KBM-7 (cell line): ENCODE data around the gene DTL.
A peak's percentile ranks its signal among the peaks of the same experiment; 100 is the strongest.
"Not testable (repeated sequence)": the region's sequence is repeated elsewhere in the genome, so short reads cannot be mapped to it uniquely, and the experiment has no call there.

Experiments used
- DNase-seq: peaks from one replicate; pipeline ENCODE4 v3.0.0-alpha.2; 2015
- in situ Hi-C: fragments of 300-500 bp; cut with MboI; formaldehyde crosslinking; loops from 2 replicates; pipeline ENCODE4 v1.14.3; 2020; ENCODE audit warnings: low sequenced_read_pairs, low pct_unique_long_range_greater_than_20kb, mixed read lengths

DTL gene, protein sequence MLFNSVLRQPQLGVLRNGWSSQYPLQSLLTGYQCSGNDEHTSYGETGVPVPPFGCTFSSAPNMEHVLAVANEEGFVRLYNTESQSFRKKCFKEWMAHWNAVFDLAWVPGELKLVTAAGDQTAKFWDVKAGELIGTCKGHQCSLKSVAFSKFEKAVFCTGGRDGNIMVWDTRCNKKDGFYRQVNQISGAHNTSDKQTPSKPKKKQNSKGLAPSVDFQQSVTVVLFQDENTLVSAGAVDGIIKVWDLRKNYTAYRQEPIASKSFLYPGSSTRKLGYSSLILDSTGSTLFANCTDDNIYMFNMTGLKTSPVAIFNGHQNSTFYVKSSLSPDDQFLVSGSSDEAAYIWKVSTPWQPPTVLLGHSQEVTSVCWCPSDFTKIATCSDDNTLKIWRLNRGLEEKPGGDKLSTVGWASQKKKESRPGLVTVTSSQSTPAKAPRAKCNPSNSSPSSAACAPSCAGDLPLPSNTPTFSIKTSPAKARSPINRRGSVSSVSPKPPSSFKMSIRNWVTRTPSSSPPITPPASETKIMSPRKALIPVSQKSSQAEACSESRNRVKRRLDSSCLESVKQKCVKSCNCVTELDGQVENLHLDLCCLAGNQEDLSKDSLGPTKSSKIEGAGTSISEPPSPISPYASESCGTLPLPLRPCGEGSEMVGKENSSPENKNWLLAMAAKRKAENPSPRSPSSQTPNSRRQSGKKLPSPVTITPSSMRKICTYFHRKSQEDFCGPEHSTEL

DNA sequence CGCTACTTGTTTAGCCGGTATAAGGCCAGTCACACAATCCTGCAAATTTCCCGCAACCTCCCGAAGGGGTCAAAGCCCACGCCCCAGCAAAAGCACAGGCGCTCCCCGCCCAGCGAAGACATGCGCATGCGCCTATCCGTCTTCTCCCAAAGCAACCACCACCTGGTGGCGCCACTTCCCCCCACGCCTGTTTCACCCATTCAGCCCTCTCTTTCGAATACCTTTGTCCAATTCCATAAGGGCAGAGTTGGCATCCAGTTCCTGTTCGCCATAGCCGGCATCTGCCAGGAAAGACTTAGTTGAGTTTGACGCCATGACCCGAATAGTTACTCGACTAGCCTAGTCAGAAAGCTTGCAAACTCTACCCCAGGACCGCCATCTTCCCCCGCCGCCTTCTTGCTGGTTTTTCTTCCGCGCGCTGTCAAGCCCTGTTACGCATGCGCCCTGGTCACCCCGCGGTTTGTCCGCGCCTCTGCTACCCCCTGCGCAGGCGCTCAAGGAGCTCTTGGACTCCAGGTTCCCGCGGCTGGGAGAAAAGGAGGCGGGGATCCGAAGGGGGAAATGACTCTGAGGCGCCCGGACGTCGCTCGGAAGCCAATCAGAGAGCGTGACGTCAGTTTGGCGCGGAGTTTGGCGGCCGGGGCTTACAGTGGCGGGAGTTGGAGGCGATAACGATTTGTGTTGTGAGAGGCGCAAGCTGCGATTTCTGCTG is at the start of gene DTL, which contains the start of gene INTS7:
TSS of gene DTL (plus strand) at position 626 of the 712 bp plus-strand sequence. CDS start 143 bp downstream, outside the sequence.
TSS of gene INTS7 (minus strand) at position 435 of the 712 bp plus-strand sequence. CDS start at position 315, 120 bp downstream.
- in situ Hi-C loops: loop anchor here (25.0 kb wide), 1 partner anchor 348 kb away; the partner anchor contains the start of gene NEK2
- DNase-seq: peak; percentile 99

DNA sequence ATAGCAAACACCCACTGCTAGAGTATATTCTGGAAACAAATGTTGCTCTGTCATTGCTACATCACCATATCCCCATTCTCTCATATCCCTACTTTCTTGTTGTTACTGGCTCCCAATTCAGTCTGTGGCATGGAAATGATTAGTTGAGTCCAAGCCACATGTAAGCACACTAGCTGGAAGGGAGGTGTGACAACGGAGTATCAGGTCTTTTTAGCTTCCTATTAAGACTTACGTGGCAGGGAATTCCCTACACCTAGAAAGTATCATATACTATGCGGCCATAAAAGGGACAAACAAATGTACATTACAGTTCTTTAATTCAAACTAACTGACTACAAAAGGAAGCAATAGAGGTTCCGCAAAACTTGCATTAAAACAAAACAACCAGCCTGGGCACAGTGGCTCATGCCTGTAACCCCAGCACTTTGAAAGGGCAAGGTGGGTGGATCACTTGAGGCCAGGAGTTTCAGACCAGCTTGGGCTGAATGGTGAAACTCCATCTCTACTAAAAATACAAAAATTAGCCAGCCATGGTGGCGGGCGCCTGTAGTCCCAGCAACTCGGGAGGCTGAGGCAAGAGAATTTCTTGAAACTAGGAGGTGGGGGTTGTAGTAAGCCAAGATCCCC is 48.8 kb upstream of the DTL start:
- in situ Hi-C loops: no loop called here
- no peak for DNase-seq

DNA sequence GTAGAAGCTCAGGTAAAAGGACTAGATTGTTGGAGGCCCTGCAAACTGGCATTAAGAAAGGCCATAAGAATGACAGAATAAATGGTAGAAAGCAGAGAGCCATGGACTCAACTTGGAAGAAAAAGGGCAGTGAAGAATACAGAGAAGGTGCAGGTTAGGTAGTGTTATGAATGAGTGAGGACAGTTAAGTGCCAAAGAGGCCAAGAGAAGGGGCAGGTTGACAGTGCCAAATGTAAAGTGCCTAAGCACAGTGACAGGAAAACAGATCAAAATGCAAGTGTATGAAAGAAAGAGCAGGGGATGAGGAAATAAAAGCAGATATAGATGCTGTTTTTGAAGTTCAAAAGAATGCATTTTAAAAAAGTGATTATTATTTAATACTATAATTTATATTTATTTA is 43.9 kb upstream of the DTL start:
- DNase-seq: no peak
- in situ Hi-C loops: no loop called here

DNA sequence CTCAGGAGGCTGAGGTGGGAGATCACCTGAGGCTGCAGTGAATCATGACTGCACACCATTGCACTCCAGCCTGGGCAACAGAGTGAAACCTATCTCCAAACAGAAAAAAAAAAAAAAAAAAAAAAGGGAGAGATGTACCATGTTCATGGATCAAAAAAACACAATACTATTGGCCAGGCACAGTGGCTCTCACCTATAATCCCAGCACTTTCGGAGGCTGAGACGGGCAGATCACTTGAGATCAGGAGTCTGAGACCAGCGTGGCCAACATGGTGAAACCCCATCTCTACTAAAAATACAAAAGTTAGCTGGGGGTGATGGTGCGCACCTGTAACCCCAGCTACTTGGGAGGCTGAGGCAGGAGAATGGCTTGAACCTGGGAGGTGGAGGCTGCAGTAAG is 38.1 kb upstream of the DTL start:
- in situ Hi-C loops, DNase-seq: not testable (repeated sequence)

DNA sequence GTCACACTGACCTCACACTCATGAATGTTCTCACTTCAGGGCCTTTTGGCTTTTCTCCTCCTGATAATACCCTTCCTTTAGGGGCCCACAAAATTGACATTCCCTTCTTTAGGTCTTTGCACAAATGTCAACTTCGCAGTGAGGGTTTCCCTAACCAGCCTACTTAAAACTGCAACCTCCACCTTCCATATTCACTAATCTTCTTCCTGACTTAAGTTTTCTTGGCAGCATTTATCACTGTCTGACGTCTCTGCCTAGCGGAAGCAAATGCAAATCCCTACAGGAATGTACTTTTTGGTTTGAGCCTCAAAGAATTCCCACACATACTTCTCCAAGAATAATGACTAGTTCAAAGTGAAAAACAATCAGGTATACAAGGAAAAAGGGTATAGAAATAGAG is 33.0 kb upstream of the DTL start:
- DNase-seq: no peak
- in situ Hi-C loops: no loop called here

DNA sequence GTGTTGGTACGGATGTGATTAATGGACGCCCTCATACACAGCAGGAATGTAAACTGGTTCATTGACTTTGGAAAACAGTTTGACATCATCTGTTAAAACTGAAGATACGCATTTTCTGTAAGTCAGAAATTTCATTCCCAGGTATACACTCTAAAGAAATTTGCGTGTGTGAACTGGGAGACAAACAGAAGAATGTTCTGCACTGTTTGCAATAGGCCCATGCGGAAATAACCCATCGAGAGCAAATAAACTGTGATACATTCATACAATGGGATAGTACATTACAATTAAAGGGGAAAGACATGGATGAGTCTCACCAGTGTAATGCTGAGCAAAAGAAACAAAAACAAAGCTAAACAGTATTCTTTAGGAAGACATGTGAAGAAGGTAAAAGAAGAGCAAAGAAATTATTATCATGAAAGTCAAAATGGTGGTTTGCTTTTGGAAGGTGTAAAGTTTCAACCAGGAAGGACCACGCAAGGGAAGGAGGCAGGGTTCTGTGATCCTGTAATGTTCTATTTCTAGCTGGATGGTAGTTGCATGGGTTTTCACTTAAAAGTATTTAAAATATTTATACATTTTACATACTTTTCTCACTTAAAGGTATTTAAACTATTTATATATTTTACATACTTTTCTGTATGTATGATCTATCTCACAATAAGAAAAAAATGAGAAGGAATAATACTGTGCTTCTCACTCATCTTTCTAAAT is 30.5 kb upstream of the DTL start:
- in situ Hi-C loops: no loop called here
- DNase-seq: no peak

DNA sequence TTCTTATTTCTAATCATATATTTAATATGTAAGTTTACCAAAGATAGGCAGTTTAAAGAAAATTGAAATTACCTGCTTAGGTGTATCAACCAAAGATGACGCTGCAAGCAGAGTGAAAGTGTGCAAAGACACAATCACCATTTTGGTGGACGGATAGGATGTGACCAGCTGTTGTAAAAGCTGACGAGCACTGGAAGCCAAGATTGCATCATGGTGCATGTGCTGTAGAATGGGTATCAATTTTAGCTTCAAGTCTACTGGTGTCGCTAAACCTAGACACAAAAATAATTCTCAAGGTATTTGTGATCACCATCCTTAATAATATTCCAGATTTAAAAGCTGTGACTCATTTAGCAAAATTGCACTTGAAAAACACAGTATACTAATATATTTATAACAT is 28.4 kb upstream of the DTL start:
- no peak for DNase-seq
- in situ Hi-C loops: no loop called here

DNA sequence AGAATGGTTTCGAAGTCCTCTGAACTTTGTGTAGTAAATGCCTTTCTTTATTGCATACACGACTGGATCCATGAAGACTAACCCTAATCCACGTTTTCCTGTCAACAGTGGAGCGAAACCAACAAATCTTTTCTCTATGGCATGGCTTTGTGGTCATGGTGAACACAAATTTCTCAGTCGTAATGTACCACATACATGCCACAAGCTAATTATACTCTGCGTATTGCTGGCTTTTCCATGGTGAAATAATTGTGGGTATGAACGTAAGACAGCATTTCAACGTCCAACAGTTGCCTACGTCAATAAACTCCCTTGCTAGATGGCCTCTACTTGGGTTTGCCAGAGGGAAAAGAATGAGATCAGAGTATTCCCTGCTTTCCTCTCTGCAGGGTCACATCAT is 27.7 kb upstream of the DTL start:
- no peak for DNase-seq

DNA sequence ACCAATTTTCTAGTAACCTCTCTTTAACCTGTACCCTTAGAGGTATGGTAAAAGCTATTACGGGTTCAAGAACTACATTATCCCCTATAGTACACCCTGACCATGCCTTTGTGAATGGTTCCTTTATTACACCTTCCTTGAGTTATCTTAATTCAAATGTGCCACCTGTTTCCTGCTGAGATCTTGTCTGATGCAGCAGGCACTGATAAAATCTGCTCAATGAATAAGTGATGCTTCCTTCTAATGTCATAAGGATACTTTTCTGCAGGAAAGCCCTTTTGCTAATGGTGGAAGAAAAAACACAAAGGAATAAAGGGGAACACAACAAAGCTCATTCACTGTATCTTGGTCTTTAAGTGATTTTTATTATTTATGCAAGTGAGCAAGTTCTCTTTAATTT is 26.0 kb upstream of the DTL start:
- in situ Hi-C loops: no loop called here
- peak; percentile 8 for DNase-seq

More for the DNA sequence above, 27.7 kb upstream of the DTL start:
- in situ Hi-C loops: no loop called here

DNA sequence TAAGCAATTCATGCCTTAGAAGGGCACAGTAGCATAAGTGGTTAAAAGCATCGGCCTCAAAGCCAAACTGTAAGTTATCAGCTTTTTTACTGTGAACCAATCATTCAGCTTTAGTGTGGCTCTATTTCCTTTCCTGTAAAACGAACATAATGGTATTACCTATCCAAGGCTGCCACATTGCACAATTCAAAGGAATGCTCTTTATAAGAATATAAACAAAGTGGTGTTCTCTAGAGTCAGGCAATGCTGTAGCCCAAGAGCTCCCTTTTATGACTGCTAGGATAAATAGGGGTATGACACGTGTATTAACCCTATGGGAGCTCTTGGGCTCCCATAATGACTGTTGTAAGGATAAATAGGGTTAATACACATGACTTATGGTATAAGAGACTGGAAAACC is 25.5 kb upstream of the DTL start:
- in situ Hi-C loops: no loop called here
- no peak for DNase-seq

DNA sequence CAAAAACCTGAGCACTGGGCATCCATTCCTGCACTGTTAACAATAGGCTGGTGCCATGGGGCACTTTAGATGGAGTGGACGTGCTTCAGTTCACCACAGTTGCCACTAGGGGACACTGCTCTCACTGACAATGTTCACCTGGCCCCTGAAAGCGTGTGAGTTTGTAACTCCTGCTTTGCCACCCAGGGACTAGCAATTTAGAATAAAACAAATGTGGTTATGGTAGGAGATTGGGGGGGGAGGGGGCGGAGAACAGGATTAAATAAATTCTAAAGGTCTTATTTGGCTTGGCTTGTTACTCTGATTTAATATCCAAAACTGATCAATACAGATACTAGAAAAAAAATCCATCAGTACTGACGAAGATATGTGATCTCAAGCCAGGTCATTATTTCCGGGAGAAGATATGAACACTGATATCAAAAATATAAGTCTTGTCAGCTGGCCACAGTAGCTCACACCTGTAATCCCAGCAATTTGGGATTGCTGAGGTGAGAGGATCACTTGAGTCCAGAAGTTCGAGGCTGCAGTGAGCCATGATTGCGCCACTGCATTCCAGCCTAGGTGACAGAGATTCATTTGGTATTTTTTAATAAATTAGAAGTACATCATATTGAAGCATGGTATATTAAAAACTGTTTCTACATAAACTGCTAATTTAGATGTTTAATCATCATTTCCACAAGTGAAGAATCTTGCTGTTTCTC is 23.4 kb upstream of the DTL start:
- DNase-seq: peak; percentile 76
- in situ Hi-C loops: no loop called here

DNA sequence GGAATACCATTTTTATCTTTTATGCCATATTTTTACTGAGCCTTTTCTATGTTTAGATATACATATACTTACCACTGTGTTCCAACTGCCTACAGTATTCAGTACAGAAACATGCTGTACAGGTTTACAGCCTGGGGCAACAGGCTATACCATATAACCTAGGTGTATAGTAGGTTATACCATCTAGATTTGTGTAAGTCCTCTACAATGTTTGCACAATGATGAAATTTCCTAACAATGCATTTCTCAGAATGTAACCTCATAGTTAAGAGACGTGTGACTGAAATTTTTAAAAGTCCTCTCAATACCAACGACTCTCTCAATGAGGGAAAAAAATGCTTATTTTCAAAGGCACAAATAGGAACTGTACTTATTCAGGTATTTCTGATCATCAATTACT is 21.9 kb upstream of the DTL start:
- DNase-seq: no peak
- in situ Hi-C loops: no loop called here

DNA sequence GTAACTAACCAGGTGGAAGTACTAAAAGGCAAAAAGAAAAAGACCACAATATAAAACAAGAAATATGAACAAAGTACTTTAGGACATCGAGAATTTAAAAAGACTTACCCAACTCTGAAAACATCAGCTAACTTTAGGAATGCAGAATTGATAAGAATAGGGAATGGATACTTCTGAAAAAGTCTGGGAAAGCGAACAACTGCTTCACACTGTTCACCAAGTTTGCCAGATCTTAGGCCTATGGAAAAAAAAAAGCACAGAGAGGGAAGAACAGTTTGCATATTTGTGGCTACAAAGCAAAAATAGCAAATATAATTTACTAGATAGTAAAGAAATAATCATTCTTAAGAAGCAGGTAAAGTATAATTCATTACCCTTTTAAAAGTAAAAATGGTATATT is 14.6 kb upstream of the DTL start:
- in situ Hi-C loops: no loop called here
- no peak for DNase-seq

DNA sequence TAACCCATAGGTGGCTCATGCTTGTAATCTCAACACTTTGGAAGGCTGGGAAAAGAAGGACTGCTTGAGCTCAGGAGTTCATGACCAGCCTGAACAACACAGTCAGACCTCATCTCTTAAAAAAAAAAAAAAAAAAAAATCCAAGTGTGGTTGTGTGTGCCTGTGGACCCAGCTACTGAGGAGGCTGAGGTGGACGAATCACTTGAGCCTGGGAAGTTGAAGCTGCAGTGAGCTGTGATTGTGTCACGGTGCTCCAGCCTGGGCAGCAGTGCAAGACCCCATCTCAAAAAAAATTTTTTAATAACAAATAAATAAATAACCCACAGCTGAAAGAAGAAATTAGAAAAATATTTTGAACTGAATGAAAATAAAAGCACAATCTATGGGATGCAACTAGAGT is 14.0 kb upstream of the DTL start:
- in situ Hi-C loops: no loop called here
- DNase-seq: no peak

DNA sequence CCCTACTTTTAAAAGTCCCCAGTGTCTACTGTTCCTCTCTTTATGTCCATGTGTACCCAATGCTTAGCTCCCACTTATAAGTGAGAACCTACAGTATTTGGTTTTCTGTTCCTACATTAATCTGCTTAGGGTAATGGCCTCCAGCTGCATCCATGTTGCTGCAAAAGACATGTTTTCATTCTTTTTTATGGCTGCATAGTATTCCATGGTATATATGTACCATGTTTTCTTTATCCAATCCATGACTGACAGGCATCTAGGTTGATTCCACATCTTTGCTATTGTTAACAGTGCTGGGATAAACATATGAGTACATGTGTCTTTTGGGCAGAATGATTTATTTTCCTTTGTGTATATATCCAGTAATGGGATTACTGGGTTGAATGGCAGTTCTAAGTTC is 12.6 kb upstream of the DTL start:
- DNase-seq, in situ Hi-C loops: not testable (repeated sequence)

DNA sequence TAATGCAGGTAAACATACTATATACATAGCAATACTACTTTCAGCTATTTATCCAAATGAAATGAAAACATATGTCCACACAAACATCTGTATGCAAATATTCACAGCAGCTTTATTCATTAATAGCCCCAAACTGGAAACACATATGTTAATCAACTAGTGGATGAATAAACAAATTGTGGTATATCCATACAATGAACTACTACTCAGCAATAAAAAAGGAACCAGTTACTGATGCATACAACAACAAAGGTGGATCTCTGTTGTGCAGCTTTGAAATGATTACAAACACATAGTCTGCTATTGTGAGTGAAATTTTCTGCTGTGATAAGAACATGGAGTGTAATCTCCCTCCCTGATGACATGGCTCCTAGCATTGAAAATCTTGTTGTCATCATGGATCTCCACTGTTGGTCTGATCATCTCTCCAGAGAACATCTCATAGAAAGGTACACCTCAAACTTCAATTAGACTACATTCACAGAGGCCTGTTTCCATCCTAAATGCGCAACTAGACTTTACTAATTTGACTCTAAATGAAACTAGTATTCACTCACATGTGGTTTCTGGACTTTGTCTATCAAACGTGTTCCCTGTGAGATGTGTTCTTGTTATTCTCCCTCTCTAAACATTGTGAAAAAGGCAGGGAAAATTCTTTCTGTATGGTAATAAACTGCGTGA is 10.9 kb upstream of the DTL start:
- no peak for DNase-seq
- in situ Hi-C loops: loop anchor here (25.0 kb wide), 1 partner anchor 337 kb away; the partner anchor contains the start of gene NEK2

DNA sequence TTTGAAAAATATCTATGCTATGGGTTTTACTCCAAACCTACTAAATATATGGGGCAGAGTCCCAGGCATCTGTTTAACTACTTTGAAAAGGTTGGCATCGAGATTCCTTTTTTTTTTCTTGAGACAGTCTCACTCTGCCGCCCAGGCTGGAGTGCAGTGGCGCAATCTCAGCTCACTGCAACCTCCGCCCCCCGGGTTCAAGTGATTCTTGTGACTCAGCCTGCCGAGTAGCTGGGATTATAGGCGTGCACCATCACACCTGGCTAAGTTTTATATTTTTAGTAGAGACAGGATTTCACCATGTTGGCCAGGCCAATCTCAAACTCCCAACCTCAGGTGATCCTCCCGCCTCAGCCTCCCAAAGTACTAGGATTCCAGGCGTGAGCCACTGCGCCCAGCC is 7.8 kb upstream of the DTL start:
- in situ Hi-C loops: loop anchor here (25.0 kb wide), 1 partner anchor 340 kb away; the partner anchor contains the start of gene NEK2
- DNase-seq: not testable (repeated sequence)
